Measurements from ENCODE around the gene AARS2. TPM values are rescaled to one million over a fixed set of nuclear protein-coding genes. Genes with fewer than 3 reads are reported as not detected.

Gene AARS2
- polyA plus RNA-seq, 1 experiment: 5.8 TPM

DNA sequence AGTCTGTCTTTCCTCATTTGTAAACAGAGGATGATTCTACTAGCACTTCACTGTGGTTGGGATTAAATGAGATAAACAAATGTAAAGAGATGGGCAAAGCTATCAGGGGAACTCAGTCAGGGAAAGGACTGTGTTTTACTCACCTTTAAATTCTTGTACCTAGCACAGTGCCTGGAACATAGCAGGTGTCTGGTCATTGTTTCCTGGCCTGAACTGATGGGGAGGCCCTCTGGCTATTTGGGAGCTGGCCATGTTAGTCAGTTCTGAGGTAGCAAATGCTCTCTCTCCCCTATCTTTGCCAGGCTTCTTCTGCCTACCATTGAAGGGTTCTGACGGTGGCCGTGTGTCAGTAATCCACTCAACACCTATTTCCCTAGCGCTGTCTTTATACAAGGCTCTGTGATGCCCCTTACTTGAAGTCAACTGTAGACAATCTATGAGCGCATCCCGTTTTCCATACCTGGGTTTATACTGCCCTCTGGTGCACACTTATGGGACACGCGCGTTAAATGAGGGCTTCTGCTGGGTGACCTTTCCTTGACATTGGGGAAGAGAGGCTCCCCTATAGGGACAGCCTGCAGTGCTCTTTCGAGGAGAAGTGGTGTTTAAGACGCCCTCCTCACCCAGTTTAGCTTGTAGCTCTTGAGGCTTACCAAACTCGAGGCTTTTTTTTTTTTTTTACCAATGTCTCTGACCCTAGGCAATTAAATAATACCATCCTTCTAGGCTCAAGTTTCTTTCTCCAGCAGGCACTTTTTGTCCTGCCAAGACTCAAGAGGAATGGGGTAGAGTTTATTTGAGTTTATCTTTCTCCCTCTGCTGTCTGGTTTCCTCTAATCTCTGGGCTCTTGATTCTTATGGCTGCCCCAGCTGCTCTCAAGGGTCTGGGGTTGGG lies 25.3 kb upstream of the AARS2 start:
- Histone ChIP-seq H3K4me3 (ENCODE audit: low read depth, low read length) (no peak overlapping the region), H3K9me3 (ENCODE audit: control insufficient read depth, insufficient read depth, low read length) (peaks cover 4% of the 10 kb centered on the region; the same call in 1 of the 2 replicates), H3K27ac (ENCODE audit: low read depth, low read length) (no peak overlapping the region), H3K27me3 (ENCODE audit: control insufficient read depth, insufficient read depth, low read length) (peaks cover 54% of the 10 kb centered on the region)
- TF ChIP-seq, protein P1, sequence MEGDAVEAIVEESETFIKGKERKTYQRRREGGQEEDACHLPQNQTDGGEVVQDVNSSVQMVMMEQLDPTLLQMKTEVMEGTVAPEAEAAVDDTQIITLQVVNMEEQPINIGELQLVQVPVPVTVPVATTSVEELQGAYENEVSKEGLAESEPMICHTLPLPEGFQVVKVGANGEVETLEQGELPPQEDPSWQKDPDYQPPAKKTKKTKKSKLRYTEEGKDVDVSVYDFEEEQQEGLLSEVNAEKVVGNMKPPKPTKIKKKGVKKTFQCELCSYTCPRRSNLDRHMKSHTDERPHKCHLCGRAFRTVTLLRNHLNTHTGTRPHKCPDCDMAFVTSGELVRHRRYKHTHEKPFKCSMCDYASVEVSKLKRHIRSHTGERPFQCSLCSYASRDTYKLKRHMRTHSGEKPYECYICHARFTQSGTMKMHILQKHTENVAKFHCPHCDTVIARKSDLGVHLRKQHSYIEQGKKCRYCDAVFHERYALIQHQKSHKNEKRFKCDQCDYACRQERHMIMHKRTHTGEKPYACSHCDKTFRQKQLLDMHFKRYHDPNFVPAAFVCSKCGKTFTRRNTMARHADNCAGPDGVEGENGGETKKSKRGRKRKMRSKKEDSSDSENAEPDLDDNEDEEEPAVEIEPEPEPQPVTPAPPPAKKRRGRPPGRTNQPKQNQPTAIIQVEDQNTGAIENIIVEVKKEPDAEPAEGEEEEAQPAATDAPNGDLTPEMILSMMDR (IDR thresholded peaks at IDR 0.05; ENCODE audit: low read depth, low read length): peak; percentile 81
- CTCF ChIA-PET: interaction anchor here (0.5 to 4.7 kb wide), 16 partner anchors 15 to 242 kb away, joined by 3 to 93 read pairs (median 5); partner anchors contain the start of genes AARS2, NFKBIE, SLC35B2 and TMEM151B
- peak; percentile 20 for DNase-seq (ENCODE audit: low read depth, low spot score)
- POLR2A ChIA-PET: no interaction called here

DNA sequence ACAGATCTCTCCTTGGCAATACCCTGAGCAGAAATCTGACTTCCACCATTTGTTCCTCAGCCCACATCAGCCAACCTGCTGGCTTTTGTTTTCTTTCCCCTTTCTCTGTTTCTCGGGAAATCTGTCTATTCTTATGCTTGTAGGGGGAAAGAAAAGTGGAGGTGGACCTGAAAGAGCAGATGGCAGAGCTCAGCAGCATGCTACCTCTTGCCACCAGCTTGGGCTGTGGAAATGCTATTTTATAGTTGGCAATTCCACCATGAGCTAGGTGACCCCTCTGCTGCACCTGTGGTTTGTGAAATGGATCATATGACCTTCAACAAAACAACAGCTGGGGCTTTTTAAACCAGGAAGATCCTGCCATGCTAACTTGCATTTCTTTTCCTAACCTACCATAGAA lies 22.5 kb upstream of the AARS2 start:
- Histone ChIP-seq H3K27me3 (ENCODE audit: control insufficient read depth, insufficient read depth, low read length) (peaks cover 34% of the 10 kb centered on the region), H3K27ac (ENCODE audit: low read depth, low read length) (no peak overlapping the region), H3K4me3 (ENCODE audit: low read depth, low read length) (no peak overlapping the region), H3K9me3 (ENCODE audit: control insufficient read depth, insufficient read depth, low read length) (no peaks in the 10 kb centered on the region)
- ChIA-PET CTCF (interaction anchor here (1.0 to 4.7 kb wide), 2 partner anchors 12 to 67 kb away, joined by 3 to 93 read pairs; partner anchors contain the start of genes NFKBIE and TMEM151B), POLR2A (no interaction called here)
- TF ChIP-seq, protein P1 (IDR thresholded peaks at IDR 0.05; ENCODE audit: low read depth, low read length): no peak
- DNase-seq (ENCODE audit: low read depth, low spot score): no peak

DNA sequence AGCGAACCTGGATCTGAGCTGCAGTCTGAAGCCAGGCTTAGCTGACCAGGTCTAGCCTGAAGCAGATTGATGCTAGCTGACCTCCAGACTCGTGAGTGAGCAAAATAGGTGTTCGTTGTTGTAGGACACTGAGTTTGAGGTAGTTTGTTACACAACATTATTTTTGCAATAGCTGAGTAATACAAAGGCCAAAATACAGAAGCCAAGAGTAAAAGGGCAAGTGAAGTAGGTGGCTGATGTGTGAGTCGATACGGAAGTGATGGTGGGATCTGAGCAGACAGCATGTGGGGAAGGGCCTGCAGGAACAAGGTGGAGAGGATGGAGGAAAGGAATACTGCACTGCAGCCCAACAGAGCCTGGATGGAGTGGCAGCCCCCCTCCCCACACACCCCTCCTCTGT lies 20.8 kb upstream of the AARS2 start:
- DNase-seq (ENCODE audit: low read depth, low spot score): no peak
- Histone ChIP-seq H3K4me3 (ENCODE audit: low read depth, low read length) (no peak overlapping the region), H3K9me3 (ENCODE audit: control insufficient read depth, insufficient read depth, low read length) (no peaks in the 10 kb centered on the region), H3K27me3 (ENCODE audit: control insufficient read depth, insufficient read depth, low read length) (peaks cover 41% of the 10 kb centered on the region), H3K27ac (ENCODE audit: low read depth, low read length) (no peak overlapping the region)
- ChIA-PET POLR2A (no interaction called here), CTCF (interaction anchor here (0.6 to 1.4 kb wide), 2 partner anchors 66 to 67 kb away, joined by 3 to 5 read pairs; no protein-coding TSS in a partner anchor)
- TF ChIP-seq, protein P1 (IDR thresholded peaks at IDR 0.05; ENCODE audit: low read depth, low read length): no peak

DNA sequence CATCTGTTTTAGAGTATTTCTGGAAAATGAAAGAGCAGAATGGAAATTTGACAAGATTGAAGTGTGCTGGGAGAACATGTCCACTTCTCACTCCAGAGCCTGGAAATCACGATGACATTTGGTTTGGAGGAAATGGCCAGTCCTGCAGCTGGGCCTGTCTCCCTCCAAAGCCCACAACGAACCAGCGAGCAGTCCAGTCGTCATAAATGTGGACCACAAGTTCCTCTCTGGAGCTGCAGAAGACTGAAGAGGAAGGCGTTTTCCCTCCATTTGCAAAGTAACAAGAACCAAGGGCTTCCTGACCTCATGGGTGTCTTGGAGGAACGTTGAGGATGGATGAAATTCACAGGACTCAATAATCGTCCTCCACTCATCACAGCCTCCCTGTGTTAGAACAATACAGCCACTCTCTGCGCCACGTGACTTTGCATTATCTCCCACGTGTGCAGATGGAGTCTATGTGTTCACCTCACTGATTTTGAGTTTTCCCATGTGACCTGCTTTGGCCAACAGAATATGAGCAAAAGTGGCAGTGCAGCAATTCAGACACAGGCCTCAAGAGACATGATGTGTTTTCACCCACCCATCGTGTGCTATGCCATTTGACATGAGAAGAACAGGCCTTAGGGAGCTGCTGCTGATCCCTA lies 20.2 kb upstream of the AARS2 start:
- DNase-seq (ENCODE audit: low read depth, low spot score): no peak
- TF ChIP-seq, protein P1 (IDR thresholded peaks at IDR 0.05; ENCODE audit: low read depth, low read length): no peak
- ChIA-PET POLR2A (no interaction called here), CTCF (interaction anchor here (1.3 kb wide), 1 partner anchor 65 kb away, joined by 4 read pairs; no protein-coding TSS in a partner anchor)
- Histone ChIP-seq H3K4me3 (ENCODE audit: low read depth, low read length) (no peak overlapping the region), H3K27ac (ENCODE audit: low read depth, low read length) (no peak overlapping the region), H3K9me3 (ENCODE audit: control insufficient read depth, insufficient read depth, low read length) (no peaks in the 10 kb centered on the region), H3K27me3 (ENCODE audit: control insufficient read depth, insufficient read depth, low read length) (peaks cover 40% of the 10 kb centered on the region)
